Activated T-cell treated with anti-CD3 and anti-CD28 coated beads, Interleukin-2, amount 50 U/mL, for 24 hours (primary cell): Measurements from ENCODE around the gene IFITM1.
"Not testable (repeated sequence)": the region's sequence is repeated elsewhere in the genome, so short reads cannot be mapped to it uniquely, and the experiment has no call there.

Experiments
- DNase-seq: peaks from one replicate; pipeline ENCODE4 v3.0.0-alpha.2; 2020
- H3K27ac Mint-ChIP-seq: 2 replicates; pipeline ENCODE4 v1.8.0; 2020; ENCODE audit warnings: mild to moderate bottlenecking, mixed read lengths
- H3K27me3 Mint-ChIP-seq: 2 replicates; pipeline ENCODE4 v1.8.0; 2020; ENCODE audit warnings: mixed read lengths
- H3K36me3 Mint-ChIP-seq: 2 replicates; pipeline ENCODE4 v1.8.0; 2020; ENCODE audit warnings: low read depth, mixed read lengths
- H3K4me1 Mint-ChIP-seq: 2 replicates; pipeline ENCODE4 v1.8.0; 2020; ENCODE audit warnings: low read depth, mixed read lengths
- H3K4me3 Mint-ChIP-seq: 2 replicates; pipeline ENCODE4 v1.8.0; 2020; ENCODE audit warnings: mild to moderate bottlenecking, moderate library complexity, mixed read lengths
- H3K9me3 Mint-ChIP-seq: 2 replicates; pipeline ENCODE4 v1.8.0; 2020; ENCODE audit warnings: mixed read lengths

Gene IFITM1

GRCh38 chr11:360326-361280 lies 46.8 kb downstream of the IFITM1 start:
- Mint-ChIP-seq H3K4me1 (peaks cover 6% of the 10 kb centered on the region), H3K27me3 (peaks cover 9% of the 10 kb centered on the region)

GRCh38 chr11:362642-363442 lies 49.0 kb downstream of the IFITM1 start:
- H3K27me3 Mint-ChIP-seq = peaks cover 29% of the 10 kb centered on the region
- no peaks in the 10 kb centered on the region for H3K36me3 Mint-ChIP-seq
- H3K4me3 Mint-ChIP-seq = no peak overlapping the region
- H3K9me3 Mint-ChIP-seq = no peaks in the 10 kb centered on the region
- H3K4me1 Mint-ChIP-seq = peaks cover 6% of the 10 kb centered on the region
- H3K27ac Mint-ChIP-seq = no peak overlapping the region
- no peak for DNase-seq

More at GRCh38 chr11:360326-361280, 46.8 kb downstream of the IFITM1 start:
- H3K9me3 Mint-ChIP-seq = no peaks in the 10 kb centered on the region
- H3K27ac Mint-ChIP-seq = no peak overlapping the region
- no peaks in the 10 kb centered on the region for H3K36me3 Mint-ChIP-seq
- DNase-seq = no peak
- no peak overlapping the region for H3K4me3 Mint-ChIP-seq

DNA sequence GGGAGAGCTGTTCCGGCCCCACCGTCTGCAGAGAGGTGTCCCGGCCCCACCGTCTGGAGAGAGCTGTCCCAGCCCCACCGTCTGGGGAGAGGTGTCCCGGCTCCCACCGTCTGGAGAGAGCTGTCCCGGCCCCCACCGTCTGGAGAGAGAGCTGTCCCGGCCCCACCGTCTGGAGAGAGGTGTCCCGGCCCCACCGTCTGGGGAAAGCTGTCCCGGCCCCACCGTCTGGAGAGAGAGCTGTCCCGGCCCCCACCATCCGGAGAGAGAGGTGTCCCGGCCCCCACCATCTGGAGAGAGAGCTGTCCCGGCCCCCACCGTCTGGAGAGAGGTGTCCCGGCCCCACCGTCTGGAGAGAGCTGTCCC lies 49.6 kb downstream of the IFITM1 start:
- H3K27me3 Mint-ChIP-seq = peaks cover 35% of the 10 kb centered on the region
- peaks cover 12% of the 10 kb centered on the region for H3K4me1 Mint-ChIP-seq
- H3K4me3 Mint-ChIP-seq, H3K27ac Mint-ChIP-seq, DNase-seq, H3K36me3 Mint-ChIP-seq, H3K9me3 Mint-ChIP-seq: not testable (repeated sequence)

DNA sequence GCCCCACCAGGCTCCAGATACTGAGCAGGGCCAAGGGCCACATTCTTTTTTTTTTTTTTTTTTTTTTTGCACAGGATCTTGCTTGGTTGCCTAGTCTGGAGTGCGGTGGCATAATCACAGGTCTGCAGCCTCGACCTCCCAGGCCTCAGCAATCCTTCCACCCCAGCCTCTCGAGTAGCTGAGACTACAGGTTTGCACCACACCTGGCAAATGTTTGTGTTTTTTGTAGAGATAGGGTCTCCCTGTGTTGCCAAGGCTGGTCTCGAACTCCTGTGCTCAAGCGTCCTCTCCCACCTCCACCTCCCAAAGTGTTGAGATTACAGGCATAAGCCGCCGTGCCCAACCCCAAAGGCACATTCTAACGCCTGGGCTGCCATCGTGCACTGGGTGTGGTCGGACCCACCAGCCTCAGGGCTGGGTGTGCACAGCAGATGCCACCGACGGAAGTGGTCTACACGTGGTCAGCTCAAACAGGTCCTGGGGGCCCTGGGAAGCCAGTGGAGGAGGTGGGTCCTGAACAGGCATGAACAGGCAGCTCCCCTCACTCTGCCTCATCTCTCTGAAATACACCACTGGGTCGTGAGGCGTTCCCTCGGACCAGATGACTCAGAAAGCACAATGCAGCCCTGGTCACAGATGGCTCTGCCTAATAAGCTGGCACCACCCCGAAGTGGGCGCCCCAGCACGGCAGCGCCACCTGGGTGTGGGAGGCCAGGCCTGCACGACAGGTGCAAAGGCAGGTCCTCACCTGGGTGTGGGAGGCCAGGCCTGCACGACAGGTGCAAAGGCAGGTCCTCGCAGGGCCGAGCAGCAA lies 50.3 kb downstream of the IFITM1 start:
- Mint-ChIP-seq H3K27me3 (peaks cover 37% of the 10 kb centered on the region), H3K4me3 (no peak overlapping the region), H3K36me3 (no peaks in the 10 kb centered on the region), H3K9me3 (no peaks in the 10 kb centered on the region), H3K27ac (no peak overlapping the region), H3K4me1 (peaks cover 13% of the 10 kb centered on the region)
- DNase-seq = peak; percentile 61
